SK-N-SH treated with all-trans-retinoic acid at 6 μM for 48 hours (cell line): ENCODE measurements around the gene RCAN1.

Experiments used
- ATAC-seq: fragments of 200-7000 bp; cut with Tn5 transposase; 3 replicates; pipeline ENCODE4 v1.9.1; 2020; ENCODE audit warnings: mild to moderate bottlenecking, moderate library complexity
- ARNTL ChIP-seq: fragments of 450-650 bp; formaldehyde crosslinking; IDR thresholded peaks from 2 replicates; pipeline ENCODE4 v1.5.0; 2020; ENCODE audit warnings: low read depth, mild to moderate bottlenecking, moderate library complexity, borderline replicate concordance
- BACH2 ChIP-seq: fragments of 250-450 bp; sonication (Bioruptor Pico); IDR thresholded peaks from 2 replicates; pipeline ENCODE4 v1.9.0; 2021; ENCODE audit warnings: mild to moderate bottlenecking, borderline replicate concordance
- CREB5 ChIP-seq: fragments of 250-450 bp; sonication (Bioruptor Pico); IDR thresholded peaks from 2 replicates; pipeline ENCODE4 v1.5.1; 2020; ENCODE audit warnings: low read depth, mild to moderate bottlenecking, moderate library complexity
- CSDC2 ChIP-seq: fragments of 250-450 bp; sonication (Bioruptor Pico); IDR thresholded peaks from 2 replicates; pipeline ENCODE4 v1.5.0; 2020; ENCODE audit warnings: mild to moderate bottlenecking, moderate library complexity
- GLIS3 ChIP-seq: fragments of 250-450 bp; sonication (Bioruptor Pico); IDR thresholded peaks from 2 replicates; pipeline ENCODE4 v1.5.0; 2020; ENCODE audit warnings: mild to moderate bottlenecking, moderate library complexity
- ISL1 ChIP-seq: fragments of 250-450 bp; sonication (Bioruptor Pico); IDR thresholded peaks from 2 replicates; pipeline ENCODE4 v2.1.2; 2022; ENCODE audit warnings: mild to moderate bottlenecking, moderate library complexity
- OSR1 ChIP-seq: fragments of 250-450 bp; sonication (Bioruptor Pico); IDR thresholded peaks from 2 replicates; pipeline ENCODE4 v1.8.0; 2022; ENCODE audit warnings: moderate library complexity, mild to moderate bottlenecking, inconsistent platforms
- POU6F1 ChIP-seq: fragments of 250-450 bp; sonication (Bioruptor Pico); IDR thresholded peaks from 2 replicates; pipeline ENCODE4 v1.8.0; 2021; ENCODE audit warnings: low read depth, mild to moderate bottlenecking, moderate library complexity, borderline replicate concordance
- RARB ChIP-seq: fragments of 250-450 bp; sonication (Bioruptor Pico); IDR thresholded peaks from 2 replicates; pipeline ENCODE4 v1.8.0; 2021; ENCODE audit warnings: mild to moderate bottlenecking, moderate library complexity
- TCF4 ChIP-seq: fragments of 250-450 bp; sonication (Bioruptor Pico); IDR thresholded peaks from 2 replicates; pipeline ENCODE4 v1.8.0; 2021; ENCODE audit warnings: mild to moderate bottlenecking, moderate library complexity, borderline replicate concordance
- TSHZ2 ChIP-seq: fragments of 250-450 bp; sonication (Bioruptor Pico); IDR thresholded peaks from 2 replicates; pipeline ENCODE4 v1.5.0; 2020; ENCODE audit warnings: mild to moderate bottlenecking, moderate library complexity
- ZC3H10 ChIP-seq: fragments of 250-450 bp; sonication (Bioruptor Pico); IDR thresholded peaks from 2 replicates; pipeline ENCODE4 v1.5.1; 2021; ENCODE audit warnings: mild to moderate bottlenecking, moderate library complexity
- ZFP3 ChIP-seq: fragments of 250-450 bp; sonication (Bioruptor Pico); IDR thresholded peaks from 2 replicates; pipeline ENCODE4 v1.5.0; 2020; ENCODE audit warnings: mild to moderate bottlenecking, moderate library complexity
- ZFP30 ChIP-seq: fragments of 450-650 bp; formaldehyde crosslinking; IDR thresholded peaks from 2 replicates; pipeline ENCODE4 v1.5.0; 2022; ENCODE audit warnings: mild to moderate bottlenecking, moderate library complexity
- ZNF565 ChIP-seq: fragments of 450-650 bp; formaldehyde crosslinking; conservative IDR thresholded peaks from 2 replicates; pipeline ENCODE4 v1.5.0; 2020; ENCODE audit warnings: low read depth, mild to moderate bottlenecking, moderate library complexity
- ZNF8 ChIP-seq: fragments of 450-650 bp; formaldehyde crosslinking; IDR thresholded peaks from 2 replicates; pipeline ENCODE4 v1.5.0; 2020; ENCODE audit warnings: mild to moderate bottlenecking, moderate library complexity
- TF ChIP-seq, protein P1 (sequence below): fragments of 250-450 bp; sonication (Bioruptor Pico); IDR thresholded peaks from 2 replicates; pipeline ENCODE4 v1.8.0; 2020; ENCODE audit warnings: mild to moderate bottlenecking, moderate library complexity, borderline replicate concordance
- TF ChIP-seq, protein P2 (sequence below): fragments of 250-450 bp; sonication (Bioruptor Pico); IDR thresholded peaks from 2 replicates; pipeline ENCODE4 v1.5.1; 2021; ENCODE audit warnings: mild to moderate bottlenecking, moderate library complexity

The RCAN1 gene

DNA sequence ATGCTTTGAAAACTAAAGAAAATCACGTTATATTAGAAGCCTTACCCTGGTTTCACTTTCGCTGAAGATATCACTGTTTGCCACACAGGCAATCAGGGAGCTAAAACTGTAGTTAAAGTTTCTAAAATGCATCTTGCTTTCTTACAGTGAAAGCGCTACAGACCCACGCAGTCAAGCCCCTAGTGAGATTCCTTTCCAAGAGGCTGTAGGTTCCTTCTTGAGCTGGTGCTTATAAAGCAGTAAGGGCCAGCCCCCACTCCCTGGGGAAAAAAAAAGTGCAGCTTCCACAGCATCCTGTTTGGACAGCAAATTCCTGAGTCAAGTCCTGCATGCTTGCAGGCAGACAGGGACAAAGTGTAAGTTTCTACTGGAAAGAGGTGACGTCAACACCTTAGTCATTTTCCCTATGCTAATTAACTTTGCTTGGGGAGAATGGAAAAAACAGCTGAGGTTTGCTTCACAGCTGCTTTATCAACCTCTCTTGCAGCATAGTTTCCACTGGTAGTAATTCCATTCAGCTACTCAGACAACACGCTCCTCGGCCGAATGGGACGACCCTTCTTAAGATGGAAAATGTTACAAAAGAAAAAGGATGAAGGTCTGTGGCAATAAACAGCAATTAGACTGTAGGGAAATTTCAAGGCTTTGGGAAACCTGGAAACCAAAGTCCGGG, 88.2 kb downstream of the RCAN1 start:
- peak; percentile 96 for ATAC-seq
- TF ChIP-seq CSDC2 (CRISPR knock-in tag): peak; percentile 59; the same call in 1 of the 2 replicates
- TF ChIP-seq, protein P1, sequence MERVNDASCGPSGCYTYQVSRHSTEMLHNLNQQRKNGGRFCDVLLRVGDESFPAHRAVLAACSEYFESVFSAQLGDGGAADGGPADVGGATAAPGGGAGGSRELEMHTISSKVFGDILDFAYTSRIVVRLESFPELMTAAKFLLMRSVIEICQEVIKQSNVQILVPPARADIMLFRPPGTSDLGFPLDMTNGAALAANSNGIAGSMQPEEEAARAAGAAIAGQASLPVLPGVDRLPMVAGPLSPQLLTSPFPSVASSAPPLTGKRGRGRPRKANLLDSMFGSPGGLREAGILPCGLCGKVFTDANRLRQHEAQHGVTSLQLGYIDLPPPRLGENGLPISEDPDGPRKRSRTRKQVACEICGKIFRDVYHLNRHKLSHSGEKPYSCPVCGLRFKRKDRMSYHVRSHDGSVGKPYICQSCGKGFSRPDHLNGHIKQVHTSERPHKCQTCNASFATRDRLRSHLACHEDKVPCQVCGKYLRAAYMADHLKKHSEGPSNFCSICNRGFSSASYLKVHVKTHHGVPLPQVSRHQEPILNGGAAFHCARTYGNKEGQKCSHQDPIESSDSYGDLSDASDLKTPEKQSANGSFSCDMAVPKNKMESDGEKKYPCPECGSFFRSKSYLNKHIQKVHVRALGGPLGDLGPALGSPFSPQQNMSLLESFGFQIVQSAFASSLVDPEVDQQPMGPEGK: peak; percentile 69; the same call in 1 of the 2 replicates
- TF ChIP-seq ZFP3 (CRISPR knock-in tag): peak; percentile 63; the same call in 1 of the 2 replicates
- peak; percentile 59; the same call in 1 of the 2 replicates for TF ChIP-seq CREB5 (CRISPR knock-in tag)
- no peak for TF ChIP-seq ZC3H10
- no peak for TF ChIP-seq OSR1 (CRISPR knock-in tag)
- peak; percentile 57 for TF ChIP-seq ISL1 (CRISPR knock-in tag)
- TF ChIP-seq, all 23 proteins: peak for 5

DNA sequence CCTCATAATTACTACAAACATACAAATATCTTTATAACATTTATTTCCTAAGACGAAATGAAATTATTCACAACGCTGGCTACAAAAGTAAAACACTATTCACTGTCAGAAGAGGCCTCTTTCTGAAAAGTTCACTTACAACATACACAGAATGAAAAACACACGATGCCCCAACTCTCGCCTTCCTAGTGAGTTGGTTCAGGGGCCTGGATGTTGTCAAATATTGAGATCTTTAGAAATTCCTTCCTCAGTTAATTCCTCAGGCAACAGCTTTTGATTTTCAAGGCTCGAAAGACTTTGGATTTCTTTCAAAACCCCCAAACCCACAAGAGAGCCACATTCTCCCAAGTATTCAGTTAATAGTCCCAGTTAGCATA, 88.7 kb downstream of the RCAN1 start:
- TF ChIP-seq, protein P1: no peak
- TF ChIP-seq, all 23 proteins: peak for 0
- peak; percentile 45 for ATAC-seq

GRCh38 chr21:34524646-34525601, 90.0 kb downstream of the RCAN1 start:
- no peak for TF ChIP-seq BACH2
- TF ChIP-seq TCF4 (CRISPR knock-in tag): no peak
- TF ChIP-seq TSHZ2: no peak
- no peak for TF ChIP-seq ISL1 (CRISPR knock-in tag)
- TF ChIP-seq GLIS3 (CRISPR knock-in tag): no peak
- TF ChIP-seq ZNF565 (CRISPR knock-in tag): no peak
- TF ChIP-seq ARNTL (CRISPR knock-in tag): no peak
- no peak for TF ChIP-seq ZFP3 (CRISPR knock-in tag)
- TF ChIP-seq CSDC2 (CRISPR knock-in tag): no peak
- ATAC-seq: no peak

DNA sequence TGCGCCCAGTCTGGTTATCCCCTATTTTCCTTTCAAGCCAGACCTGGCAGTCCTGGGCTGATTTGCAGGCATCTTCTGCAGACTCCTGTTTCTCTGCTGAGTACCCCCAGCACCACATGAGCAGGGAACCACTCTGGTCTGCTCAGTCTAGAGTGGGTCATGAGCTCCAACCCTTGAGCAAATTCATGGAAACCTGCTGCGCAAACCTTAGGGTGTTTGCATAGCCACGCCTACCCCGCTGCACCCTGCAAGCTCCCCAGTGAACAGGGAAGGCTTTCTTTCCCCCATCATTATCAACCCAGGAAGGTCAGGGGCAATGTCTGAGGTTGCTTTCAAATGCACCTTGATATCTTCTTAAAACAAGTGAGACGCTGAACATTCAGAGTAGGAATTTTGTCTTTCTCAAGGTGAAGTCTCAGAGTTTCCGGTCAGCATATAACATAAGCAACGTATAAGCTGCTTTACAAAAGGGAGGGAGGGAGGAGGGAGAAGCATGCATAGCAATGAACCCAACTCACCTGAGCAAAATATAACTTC, 91.8 kb downstream of the RCAN1 start:
- no peak for ATAC-seq
- no peak for TF ChIP-seq ZNF8 (CRISPR knock-in tag)
- no peak for TF ChIP-seq ISL1 (CRISPR knock-in tag)
- TF ChIP-seq CSDC2 (CRISPR knock-in tag): no peak
- TF ChIP-seq ZFP30 (CRISPR knock-in tag): no peak
- TF ChIP-seq TSHZ2: no peak
- no peak for TF ChIP-seq ARNTL (CRISPR knock-in tag)
- TF ChIP-seq ZNF565 (CRISPR knock-in tag): no peak
- TF ChIP-seq RARB: no peak
- no peak for TF ChIP-seq POU6F1 (CRISPR knock-in tag)
- no peak for TF ChIP-seq TCF4 (CRISPR knock-in tag)
- TF ChIP-seq, protein P2, sequence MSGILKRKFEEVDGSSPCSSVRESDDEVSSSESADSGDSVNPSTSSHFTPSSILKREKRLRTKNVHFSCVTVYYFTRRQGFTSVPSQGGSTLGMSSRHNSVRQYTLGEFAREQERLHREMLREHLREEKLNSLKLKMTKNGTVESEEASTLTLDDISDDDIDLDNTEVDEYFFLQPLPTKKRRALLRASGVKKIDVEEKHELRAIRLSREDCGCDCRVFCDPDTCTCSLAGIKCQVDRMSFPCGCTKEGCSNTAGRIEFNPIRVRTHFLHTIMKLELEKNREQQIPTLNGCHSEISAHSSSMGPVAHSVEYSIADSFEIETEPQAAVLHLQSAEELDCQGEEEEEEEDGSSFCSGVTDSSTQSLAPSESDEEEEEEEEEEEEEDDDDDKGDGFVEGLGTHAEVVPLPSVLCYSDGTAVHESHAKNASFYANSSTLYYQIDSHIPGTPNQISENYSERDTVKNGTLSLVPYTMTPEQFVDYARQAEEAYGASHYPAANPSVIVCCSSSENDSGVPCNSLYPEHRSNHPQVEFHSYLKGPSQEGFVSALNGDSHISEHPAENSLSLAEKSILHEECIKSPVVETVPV (CRISPR knock-in tag): no peak
